Measurements from ENCODE around the gene PABPN1. TPM values are rescaled to one million over a fixed set of nuclear protein-coding genes. Genes with fewer than 3 reads are reported as not detected.

Gene PABPN1
- polyA plus RNA-seq, 4 donors = 119 to 170 (median 147) TPM

GRCh38 chr14:23357261-23357660, 36.0 kb downstream of the PABPN1 start:
- Histone ChIP-seq H3K27ac (ENCODE audit: low read depth in 1 of 3, low read length in 2 of 3) (no peak overlapping the region), H3K36me3 (ENCODE audit: control insufficient read depth in 3 of 3, insufficient read depth in 2 of 3, low read depth in 1 of 3, low read length in 3 of 3) (peaks cover 0 to 30% (median 0%) of the 10 kb centered on the region in 3 donors), H3K27me3 (ENCODE audit: control insufficient read depth in 3 of 3, insufficient read depth in 3 of 3, low read length in 3 of 3) (peaks cover 0 to 10% (median 4%) of the 10 kb centered on the region in 3 donors), H3K4me1 (ENCODE audit: control insufficient read depth in 3 of 3, insufficient read depth in 2 of 3, low read depth in 1 of 3, low read length in 2 of 3) (peaks cover 0 to 5% (median 0%) of the 10 kb centered on the region in 3 donors), H3K4me3 (ENCODE audit: low read depth in 1 of 3, low read length in 3 of 3) (no peak overlapping the region), H3K9me3 (ENCODE audit: control insufficient read depth in 2 of 2, insufficient read depth in 1 of 2, low read depth in 1 of 2, low read length in 1 of 2) (no peaks in the 10 kb centered on the region)
- 84 to 91% (median 87%) methylated on average over 8 of the region's 8 CpGs for WGBS, 3 donors
- no peak for FAIRE-seq
- DNase-seq = no peak

GRCh38 chr14:23358042-23358441, 36.8 kb downstream of the PABPN1 start:
- Histone ChIP-seq H3K27me3 (ENCODE audit: control insufficient read depth in 3 of 3, insufficient read depth in 3 of 3, low read length in 3 of 3) (peaks cover 0 to 10% (median 4%) of the 10 kb centered on the region in 3 donors), H3K4me3 (ENCODE audit: low read depth in 1 of 3, low read length in 3 of 3) (no peak overlapping the region), H3K9me3 (ENCODE audit: control insufficient read depth in 2 of 2, insufficient read depth in 1 of 2, low read depth in 1 of 2, low read length in 1 of 2) (no peaks in the 10 kb centered on the region), H3K4me1 (ENCODE audit: control insufficient read depth in 3 of 3, insufficient read depth in 2 of 3, low read depth in 1 of 3, low read length in 2 of 3) (peaks cover 0 to 3% (median 0%) of the 10 kb centered on the region in 3 donors), H3K27ac (ENCODE audit: low read depth in 1 of 3, low read length in 2 of 3) (no peak overlapping the region), H3K36me3 (ENCODE audit: control insufficient read depth in 3 of 3, insufficient read depth in 2 of 3, low read depth in 1 of 3, low read length in 3 of 3) (peaks cover 0 to 30% (median 0%) of the 10 kb centered on the region in 3 donors)
- no peak for FAIRE-seq
- no peak for DNase-seq
- 81 to 86% (median 84%) methylated on average over 3 of the region's 3 CpGs for WGBS, 3 donors

- H3K36me3 ChIP-seq (ENCODE audit: control insufficient read depth in 3 of 3, insufficient read depth in 2 of 3, low read depth in 1 of 3, low read length in 3 of 3) = peaks cover 0 to 34% (median 0%) of the 10 kb centered on the region in 3 donors
- FAIRE-seq (no peak), DNase-seq (no peak)
- H3K27me3 ChIP-seq (ENCODE audit: control insufficient read depth in 3 of 3, insufficient read depth in 3 of 3, low read length in 3 of 3) = peaks cover 0 to 5% (median 4%) of the 10 kb centered on the region in 3 donors
- no peaks in the 10 kb centered on the region for H3K4me1 ChIP-seq (ENCODE audit: control insufficient read depth in 3 of 3, insufficient read depth in 2 of 3, low read depth in 1 of 3, low read length in 2 of 3)
- H3K4me3 ChIP-seq (ENCODE audit: low read depth in 1 of 3, low read length in 3 of 3) = no peak overlapping the region
- 83 to 89% (median 85%) methylated on average over 12 of the region's 12 CpGs for WGBS, 3 donors
- H3K9me3 ChIP-seq (ENCODE audit: control insufficient read depth in 2 of 2, insufficient read depth in 1 of 2, low read depth in 1 of 2, low read length in 1 of 2) = no peaks in the 10 kb centered on the region
- no peak overlapping the region for H3K27ac ChIP-seq (ENCODE audit: low read depth in 1 of 3, low read length in 2 of 3)
Observed at GRCh38 chr14:23358553-23359166, 37.4 kb downstream of the PABPN1 start.

GRCh38 chr14:23359167-23359626, 37.9 kb downstream of the PABPN1 start:
- FAIRE-seq (no peak), DNase-seq (no peak)
- peaks cover 0 to 34% (median 0%) of the 10 kb centered on the region in 3 donors for H3K36me3 ChIP-seq (ENCODE audit: control insufficient read depth in 3 of 3, insufficient read depth in 2 of 3, low read depth in 1 of 3, low read length in 3 of 3)
- 57 to 79% (median 73%) methylated on average over 8 to 11 of the region's 11 CpGs for WGBS, 3 donors
- H3K4me3 ChIP-seq (ENCODE audit: low read depth in 1 of 3, low read length in 3 of 3) = no peak overlapping the region
- peaks cover 0 to under 1% (median 0%) of the 10 kb centered on the region in 3 donors for H3K4me1 ChIP-seq (ENCODE audit: control insufficient read depth in 3 of 3, insufficient read depth in 2 of 3, low read depth in 1 of 3, low read length in 2 of 3)
- H3K27me3 ChIP-seq (ENCODE audit: control insufficient read depth in 3 of 3, insufficient read depth in 3 of 3, low read length in 3 of 3) = peaks cover 0 to 4% (median 3%) of the 10 kb centered on the region in 3 donors
- H3K9me3 ChIP-seq (ENCODE audit: control insufficient read depth in 2 of 2, insufficient read depth in 1 of 2, low read depth in 1 of 2, low read length in 1 of 2) = no peaks in the 10 kb centered on the region
- H3K27ac ChIP-seq (ENCODE audit: low read depth in 1 of 3, low read length in 2 of 3) = no peak overlapping the region

GRCh38 chr14:23359722-23360447, 38.6 kb downstream of the PABPN1 start:
- DNase-seq (no peak), FAIRE-seq (no peak)
- Histone ChIP-seq H3K27ac (ENCODE audit: low read depth in 1 of 3, low read length in 2 of 3) (no peak overlapping the region), H3K27me3 (ENCODE audit: control insufficient read depth in 3 of 3, insufficient read depth in 3 of 3, low read length in 3 of 3) (peaks cover 0 to 5% (median 5%) of the 10 kb centered on the region in 3 donors), H3K4me1 (ENCODE audit: control insufficient read depth in 3 of 3, insufficient read depth in 2 of 3, low read depth in 1 of 3, low read length in 2 of 3) (peaks cover 0 to 5% (median 0%) of the 10 kb centered on the region in 3 donors), H3K36me3 (ENCODE audit: control insufficient read depth in 3 of 3, insufficient read depth in 2 of 3, low read depth in 1 of 3, low read length in 3 of 3) (peaks cover 0 to 34% (median 0%) of the 10 kb centered on the region in 3 donors), H3K9me3 (ENCODE audit: control insufficient read depth in 2 of 2, insufficient read depth in 1 of 2, low read depth in 1 of 2, low read length in 1 of 2) (no peaks in the 10 kb centered on the region), H3K4me3 (ENCODE audit: low read depth in 1 of 3, low read length in 3 of 3) (no peak overlapping the region)
- 82 to 87% (median 84%) methylated on average over 22 of the region's 22 CpGs for WGBS, 3 donors

GRCh38 chr14:23360496-23360895, 39.2 kb downstream of the PABPN1 start:
- Histone ChIP-seq H3K36me3 (ENCODE audit: control insufficient read depth in 3 of 3, insufficient read depth in 2 of 3, low read depth in 1 of 3, low read length in 3 of 3) (peaks cover 0 to 34% (median 0%) of the 10 kb centered on the region in 3 donors), H3K4me3 (ENCODE audit: low read depth in 1 of 3, low read length in 3 of 3) (no peak overlapping the region), H3K4me1 (ENCODE audit: control insufficient read depth in 3 of 3, insufficient read depth in 2 of 3, low read depth in 1 of 3, low read length in 2 of 3) (peaks cover 0 to 6% (median under 1%) of the 10 kb centered on the region in 3 donors), H3K27ac (ENCODE audit: low read depth in 1 of 3, low read length in 2 of 3) (no peak overlapping the region), H3K9me3 (ENCODE audit: control insufficient read depth in 2 of 2, insufficient read depth in 1 of 2, low read depth in 1 of 2, low read length in 1 of 2) (no peaks in the 10 kb centered on the region), H3K27me3 (ENCODE audit: control insufficient read depth in 3 of 3, insufficient read depth in 3 of 3, low read length in 3 of 3) (peaks cover 5 to 7% (median 6%) of the 10 kb centered on the region in 3 donors)
- no peak for FAIRE-seq
- WGBS, 3 donors = 65 to 73% (median 70%) methylated on average over 11 of the region's 11 CpGs
- no peak for DNase-seq

- no peak for FAIRE-seq
- Histone ChIP-seq H3K27ac (ENCODE audit: low read depth in 1 of 3, low read length in 2 of 3) (peak overlapping the region in 1 of 3 donors; percentile 51), H3K36me3 (ENCODE audit: control insufficient read depth in 3 of 3, insufficient read depth in 2 of 3, low read depth in 1 of 3, low read length in 3 of 3) (peaks cover 0 to 34% (median 0%) of the 10 kb centered on the region in 3 donors), H3K9me3 (ENCODE audit: control insufficient read depth in 2 of 2, insufficient read depth in 1 of 2, low read depth in 1 of 2, low read length in 1 of 2) (no peaks in the 10 kb centered on the region), H3K4me1 (ENCODE audit: control insufficient read depth in 3 of 3, insufficient read depth in 2 of 3, low read depth in 1 of 3, low read length in 2 of 3) (peaks cover 0 to 6% (median 3%) of the 10 kb centered on the region in 3 donors), H3K4me3 (ENCODE audit: low read depth in 1 of 3, low read length in 3 of 3) (no peak overlapping the region), H3K27me3 (ENCODE audit: control insufficient read depth in 3 of 3, insufficient read depth in 3 of 3, low read length in 3 of 3) (peaks cover 6 to 13% (median 7%) of the 10 kb centered on the region in 3 donors)
- no peak for DNase-seq
Observed at GRCh38 chr14:23361320-23361719, 40.1 kb downstream of the PABPN1 start.

- Histone ChIP-seq H3K4me3 (ENCODE audit: low read depth in 1 of 3, low read length in 3 of 3) (no peak overlapping the region), H3K27ac (ENCODE audit: low read depth in 1 of 3, low read length in 2 of 3) (peak overlapping the region in 1 of 3 donors; percentile 51), H3K27me3 (ENCODE audit: control insufficient read depth in 3 of 3, insufficient read depth in 3 of 3, low read length in 3 of 3) (peaks cover 6 to 15% (median 7%) of the 10 kb centered on the region in 3 donors), H3K4me1 (ENCODE audit: control insufficient read depth in 3 of 3, insufficient read depth in 2 of 3, low read depth in 1 of 3, low read length in 2 of 3) (peaks cover 0 to 9% (median 3%) of the 10 kb centered on the region in 3 donors), H3K9me3 (ENCODE audit: control insufficient read depth in 2 of 2, insufficient read depth in 1 of 2, low read depth in 1 of 2, low read length in 1 of 2) (no peaks in the 10 kb centered on the region), H3K36me3 (ENCODE audit: control insufficient read depth in 3 of 3, insufficient read depth in 2 of 3, low read depth in 1 of 3, low read length in 3 of 3) (peaks cover 0 to 30% (median 0%) of the 10 kb centered on the region in 3 donors)
- DNase-seq (no peak), FAIRE-seq (no peak)
- WGBS, 3 donors = 79 to 80% (median 80%) methylated on average over 6 of the region's 6 CpGs
Observed at GRCh38 chr14:23361763-23362162, 40.5 kb downstream of the PABPN1 start.

Measured in small intestine (tissue), 7 donors.